Right lobe of liver (tissue), 4 donors: Measurements from ENCODE around the gene SRRM3.

Source experiments
- POLR2A ChIP-seq: fragments of 450-650 bp; IDR thresholded peaks from one replicate; pipeline ENCODE4 v1.6.1; 2017; ENCODE audit warnings: antibody characterized with exemption, mild to moderate bottlenecking
- TF ChIP-seq, protein P1 (sequence below), 4 donors: fragments of 200-600 bp in 3 of 4; fragments of 450-650 bp in 1 of 4; IDR thresholded peaks; one replicate each; pipeline versions ENCODE4 v1.5.1 to v1.8.0; 2016 to 2022; ENCODE audit warnings: antibody characterized with exemption in 4 of 4, mild to moderate bottlenecking in 2 of 4
- donor health status: DM: no; HTN: no; CAD: no.
- donor health status: DM: no; HTN: no; CAD: no.
- donor health status: DM: no; HTN: yes; CAD: no.

DNA sequence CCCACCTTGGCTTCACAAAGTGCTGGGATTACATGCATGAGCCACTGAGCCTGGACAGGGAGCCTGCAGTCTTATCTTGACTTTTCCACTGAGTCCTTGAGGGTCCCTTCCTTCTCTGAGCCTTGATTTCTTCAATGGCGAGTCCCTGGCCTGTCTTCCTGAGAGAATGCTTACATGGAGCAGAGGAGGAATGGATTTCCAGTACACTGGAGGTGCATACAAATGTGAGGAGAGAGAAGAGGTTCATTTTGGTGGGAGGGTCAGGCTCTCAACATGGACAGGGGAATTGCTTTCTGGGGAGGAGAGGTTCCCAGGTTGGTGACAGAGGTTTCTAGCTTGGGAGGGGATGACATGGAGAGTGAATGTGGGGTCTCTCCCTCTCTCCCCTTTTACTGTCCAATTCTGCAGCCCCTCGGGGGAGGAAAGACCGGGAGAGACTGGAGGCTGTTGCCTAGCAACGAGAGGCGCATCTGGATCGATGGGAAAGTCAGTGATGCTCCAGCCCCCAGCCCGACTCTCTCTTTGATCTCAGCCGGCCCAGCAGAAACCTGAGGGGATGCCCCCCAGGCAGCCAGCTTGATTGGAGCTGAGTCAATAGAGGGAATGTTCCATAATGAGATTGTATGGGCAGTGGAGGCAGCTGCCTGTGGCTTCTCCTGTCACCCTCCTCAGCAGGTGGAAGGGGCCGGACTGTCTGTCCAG lies 14.8 kb downstream of the SRRM3 start:
- TF ChIP-seq, protein P1, sequence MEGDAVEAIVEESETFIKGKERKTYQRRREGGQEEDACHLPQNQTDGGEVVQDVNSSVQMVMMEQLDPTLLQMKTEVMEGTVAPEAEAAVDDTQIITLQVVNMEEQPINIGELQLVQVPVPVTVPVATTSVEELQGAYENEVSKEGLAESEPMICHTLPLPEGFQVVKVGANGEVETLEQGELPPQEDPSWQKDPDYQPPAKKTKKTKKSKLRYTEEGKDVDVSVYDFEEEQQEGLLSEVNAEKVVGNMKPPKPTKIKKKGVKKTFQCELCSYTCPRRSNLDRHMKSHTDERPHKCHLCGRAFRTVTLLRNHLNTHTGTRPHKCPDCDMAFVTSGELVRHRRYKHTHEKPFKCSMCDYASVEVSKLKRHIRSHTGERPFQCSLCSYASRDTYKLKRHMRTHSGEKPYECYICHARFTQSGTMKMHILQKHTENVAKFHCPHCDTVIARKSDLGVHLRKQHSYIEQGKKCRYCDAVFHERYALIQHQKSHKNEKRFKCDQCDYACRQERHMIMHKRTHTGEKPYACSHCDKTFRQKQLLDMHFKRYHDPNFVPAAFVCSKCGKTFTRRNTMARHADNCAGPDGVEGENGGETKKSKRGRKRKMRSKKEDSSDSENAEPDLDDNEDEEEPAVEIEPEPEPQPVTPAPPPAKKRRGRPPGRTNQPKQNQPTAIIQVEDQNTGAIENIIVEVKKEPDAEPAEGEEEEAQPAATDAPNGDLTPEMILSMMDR (IDR thresholded peaks at IDR 0.05), result no peak
- no peak for TF ChIP-seq POLR2A
